NK-92 (cell line): ENCODE data around the gene KRTAP10-4.
"Not testable (repeated sequence)": the region's sequence is repeated elsewhere in the genome, so short reads cannot be mapped to it uniquely, and the experiment has no call there.

Experiments
- DNase-seq: peaks from one replicate; lab custom pipeline; 2025; ENCODE audit not compliant: unreplicated experiment; lab: John Stamatoyannopoulos, UW

The KRTAP10-4 gene

GRCh38 chr21:44578371-44579055 is 5.0 kb downstream of the KRTAP10-4 start:
- no peak for DNase-seq

GRCh38 chr21:44579056-44579832 is 5.7 kb downstream of the KRTAP10-4 start:
- DNase-seq, result no peak

GRCh38 chr21:44579833-44580144 is 6.3 kb downstream of the KRTAP10-4 start:
- no peak for DNase-seq

GRCh38 chr21:44580231-44580821 is 6.8 kb downstream of the KRTAP10-4 start, which contains the start of gene KRTAP10-5:
KRTAP10-5 (minus strand) TSS chr21:44580604; CDS start chr21:44580578, 26 bp downstream.
- not testable (repeated sequence) for DNase-seq

- no peak for DNase-seq
Measured at GRCh38 chr21:44581158-44581557, 7.6 kb downstream of the KRTAP10-4 start.

- DNase-seq, result no peak
Measured at GRCh38 chr21:44582055-44582454, 8.5 kb downstream of the KRTAP10-4 start.

- DNase-seq, result no peak
Measured at GRCh38 chr21:44583089-44583799, 9.7 kb downstream of the KRTAP10-4 start.

- DNase-seq, result no peak
Measured at GRCh38 chr21:44583800-44584147, 10.2 kb downstream of the KRTAP10-4 start.

- DNase-seq, result no peak
Measured at GRCh38 chr21:44585892-44586291, 12.4 kb downstream of the KRTAP10-4 start.

- no peak for DNase-seq
Measured at GRCh38 chr21:44589094-44589493, 15.6 kb downstream of the KRTAP10-4 start.

GRCh38 chr21:44589586-44590305 is 16.2 kb downstream of the KRTAP10-4 start:
- no peak for DNase-seq

GRCh38 chr21:44590311-44590721 is 16.8 kb downstream of the KRTAP10-4 start:
- no peak for DNase-seq

- DNase-seq, result not testable (repeated sequence)
Measured at GRCh38 chr21:44590897-44591800, 17.6 kb downstream of the KRTAP10-4 start.

- not testable (repeated sequence) for DNase-seq
Measured at GRCh38 chr21:44591801-44592130, 18.2 kb downstream of the KRTAP10-4 start.

- DNase-seq, result no peak
Measured at GRCh38 chr21:44592446-44593311, 19.1 kb downstream of the KRTAP10-4 start, which contains the start of gene KRTAP10-6. KRTAP10-6 (minus strand) TSS chr21:44592505; CDS start chr21:44592484, 21 bp downstream.

GRCh38 chr21:44593598-44594405 is 20.3 kb downstream of the KRTAP10-4 start:
- no peak for DNase-seq

- DNase-seq, result no peak
Measured at GRCh38 chr21:44594406-44594916, 20.9 kb downstream of the KRTAP10-4 start.

GRCh38 chr21:44595524-44595923 is 22.0 kb downstream of the KRTAP10-4 start:
- DNase-seq, result no peak
